ENCODE results near the gene CPSF4L. TPM values are rescaled to one million over a fixed set of nuclear protein-coding genes. Genes with fewer than 3 reads are reported as not detected.

The CPSF4L gene
- total and polyA plus RNA-seq, 2 of the 13 experiments (the other 11 are each of a cell fraction or from before 2014, with no cell fraction given) = 0.73 to 1.6 TPM

DNA sequence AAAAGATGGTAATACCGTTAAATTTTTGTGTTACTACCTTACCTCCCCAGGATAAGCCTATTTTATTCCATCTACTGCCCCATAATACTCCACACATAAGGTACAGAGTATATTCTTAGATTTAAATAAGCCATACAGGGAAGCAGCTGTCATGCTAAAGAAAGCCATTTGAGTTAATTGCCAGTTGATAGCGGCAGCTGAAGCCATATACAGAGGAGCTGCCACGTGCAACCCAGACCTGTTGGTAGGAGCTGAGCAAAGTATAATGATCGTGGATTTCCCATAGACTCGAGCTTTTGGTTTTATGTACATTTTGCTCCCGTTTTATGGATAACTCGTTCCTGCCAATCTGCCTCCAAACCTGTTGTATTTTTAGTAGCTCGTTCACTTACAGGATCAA is 12.0 kb downstream of the CPSF4L start:
- POLR2A ChIA-PET = interaction anchor here (1.2 kb wide), 1 partner anchor 114 kb away, joined by 3 read pairs; no protein-coding TSS in a partner anchor
- H3K9me3 ChIP-seq (ENCODE audit: low read length) = no peaks in the 10 kb centered on the region
- no peak for TF ChIP-seq XRCC5 (optimal IDR thresholded peaks at IDR 0.05; ENCODE audit: low read length)
- TF ChIP-seq, protein P1, sequence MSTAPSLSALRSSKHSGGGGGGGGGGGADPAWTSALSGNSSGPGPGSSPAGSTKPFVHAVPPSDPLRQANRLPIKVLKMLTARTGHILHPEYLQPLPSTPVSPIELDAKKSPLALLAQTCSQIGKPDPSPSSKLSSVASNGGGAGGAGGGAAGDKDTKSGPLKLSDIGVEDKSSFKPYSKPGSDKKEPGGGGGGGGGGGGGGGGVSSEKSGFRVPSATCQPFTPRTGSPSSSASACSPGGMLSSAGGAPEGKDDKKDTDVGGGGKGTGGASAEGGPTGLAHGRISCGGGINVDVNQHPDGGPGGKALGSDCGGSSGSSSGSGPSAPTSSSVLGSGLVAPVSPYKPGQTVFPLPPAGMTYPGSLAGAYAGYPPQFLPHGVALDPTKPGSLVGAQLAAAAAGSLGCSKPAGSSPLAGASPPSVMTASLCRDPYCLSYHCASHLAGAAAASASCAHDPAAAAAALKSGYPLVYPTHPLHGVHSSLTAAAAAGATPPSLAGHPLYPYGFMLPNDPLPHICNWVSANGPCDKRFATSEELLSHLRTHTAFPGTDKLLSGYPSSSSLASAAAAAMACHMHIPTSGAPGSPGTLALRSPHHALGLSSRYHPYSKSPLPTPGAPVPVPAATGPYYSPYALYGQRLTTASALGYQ (CRISPR knock-in tag; IDR thresholded peaks at IDR 0.05) = no peak
- TF ChIP-seq, protein P2, sequence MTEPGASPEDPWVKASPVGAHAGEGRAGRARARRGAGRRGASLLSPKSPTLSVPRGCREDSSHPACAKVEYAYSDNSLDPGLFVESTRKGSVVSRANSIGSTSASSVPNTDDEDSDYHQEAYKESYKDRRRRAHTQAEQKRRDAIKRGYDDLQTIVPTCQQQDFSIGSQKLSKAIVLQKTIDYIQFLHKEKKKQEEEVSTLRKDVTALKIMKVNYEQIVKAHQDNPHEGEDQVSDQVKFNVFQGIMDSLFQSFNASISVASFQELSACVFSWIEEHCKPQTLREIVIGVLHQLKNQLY (CRISPR knock-in tag; IDR thresholded peaks at IDR 0.05) = no peak
- TF ChIP-seq ZFAT (CRISPR knock-in tag; conservative IDR thresholded peaks at IDR 0.05) = no peak
- no peak for TF ChIP-seq SNAI1 (CRISPR knock-in tag; IDR thresholded peaks at IDR 0.05; ENCODE audit: borderline replicate concordance)
- TF ChIP-seq, protein P3, sequence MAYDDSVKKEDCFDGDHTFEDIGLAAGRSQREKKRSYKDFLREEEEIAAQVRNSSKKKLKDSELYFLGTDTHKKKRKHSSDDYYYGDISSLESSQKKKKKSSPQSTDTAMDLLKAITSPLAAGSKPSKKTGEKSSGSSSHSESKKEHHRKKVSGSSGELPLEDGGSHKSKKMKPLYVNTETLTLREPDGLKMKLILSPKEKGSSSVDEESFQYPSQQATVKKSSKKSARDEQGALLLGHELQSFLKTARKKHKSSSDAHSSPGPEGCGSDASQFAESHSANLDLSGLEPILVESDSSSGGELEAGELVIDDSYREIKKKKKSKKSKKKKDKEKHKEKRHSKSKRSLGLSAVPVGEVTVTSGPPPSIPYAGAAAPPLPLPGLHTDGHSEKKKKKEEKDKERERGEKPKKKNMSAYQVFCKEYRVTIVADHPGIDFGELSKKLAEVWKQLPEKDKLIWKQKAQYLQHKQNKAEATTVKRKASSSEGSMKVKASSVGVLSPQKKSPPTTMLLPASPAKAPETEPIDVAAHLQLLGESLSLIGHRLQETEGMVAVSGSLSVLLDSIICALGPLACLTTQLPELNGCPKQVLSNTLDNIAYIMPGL (CRISPR knock-in tag; IDR thresholded peaks at IDR 0.05; ENCODE audit: borderline replicate concordance in 1 of 2, low read depth in 1 of 2) = no peak
- TF ChIP-seq, protein P4, sequence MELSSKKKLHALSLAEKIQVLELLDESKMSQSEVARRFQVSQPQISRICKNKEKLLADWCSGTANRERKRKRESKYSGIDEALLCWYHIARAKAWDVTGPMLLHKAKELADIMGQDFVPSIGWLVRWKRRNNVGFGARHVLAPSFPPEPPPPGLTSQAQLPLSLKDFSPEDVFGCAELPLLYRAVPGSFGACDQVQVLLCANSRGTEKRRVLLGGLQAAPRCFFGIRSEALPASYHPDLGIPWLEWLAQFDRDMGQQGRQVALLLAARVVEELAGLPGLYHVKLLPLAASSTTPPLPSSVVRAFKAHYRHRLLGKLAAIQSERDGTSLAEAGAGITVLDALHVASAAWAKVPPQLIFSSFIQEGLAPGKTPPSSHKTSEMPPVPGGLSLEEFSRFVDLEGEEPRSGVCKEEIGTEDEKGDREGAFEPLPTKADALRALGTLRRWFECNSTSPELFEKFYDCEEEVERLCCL (CRISPR knock-in tag; IDR thresholded peaks at IDR 0.05; ENCODE audit: borderline replicate concordance) = no peak
- TF ChIP-seq, protein P5, sequence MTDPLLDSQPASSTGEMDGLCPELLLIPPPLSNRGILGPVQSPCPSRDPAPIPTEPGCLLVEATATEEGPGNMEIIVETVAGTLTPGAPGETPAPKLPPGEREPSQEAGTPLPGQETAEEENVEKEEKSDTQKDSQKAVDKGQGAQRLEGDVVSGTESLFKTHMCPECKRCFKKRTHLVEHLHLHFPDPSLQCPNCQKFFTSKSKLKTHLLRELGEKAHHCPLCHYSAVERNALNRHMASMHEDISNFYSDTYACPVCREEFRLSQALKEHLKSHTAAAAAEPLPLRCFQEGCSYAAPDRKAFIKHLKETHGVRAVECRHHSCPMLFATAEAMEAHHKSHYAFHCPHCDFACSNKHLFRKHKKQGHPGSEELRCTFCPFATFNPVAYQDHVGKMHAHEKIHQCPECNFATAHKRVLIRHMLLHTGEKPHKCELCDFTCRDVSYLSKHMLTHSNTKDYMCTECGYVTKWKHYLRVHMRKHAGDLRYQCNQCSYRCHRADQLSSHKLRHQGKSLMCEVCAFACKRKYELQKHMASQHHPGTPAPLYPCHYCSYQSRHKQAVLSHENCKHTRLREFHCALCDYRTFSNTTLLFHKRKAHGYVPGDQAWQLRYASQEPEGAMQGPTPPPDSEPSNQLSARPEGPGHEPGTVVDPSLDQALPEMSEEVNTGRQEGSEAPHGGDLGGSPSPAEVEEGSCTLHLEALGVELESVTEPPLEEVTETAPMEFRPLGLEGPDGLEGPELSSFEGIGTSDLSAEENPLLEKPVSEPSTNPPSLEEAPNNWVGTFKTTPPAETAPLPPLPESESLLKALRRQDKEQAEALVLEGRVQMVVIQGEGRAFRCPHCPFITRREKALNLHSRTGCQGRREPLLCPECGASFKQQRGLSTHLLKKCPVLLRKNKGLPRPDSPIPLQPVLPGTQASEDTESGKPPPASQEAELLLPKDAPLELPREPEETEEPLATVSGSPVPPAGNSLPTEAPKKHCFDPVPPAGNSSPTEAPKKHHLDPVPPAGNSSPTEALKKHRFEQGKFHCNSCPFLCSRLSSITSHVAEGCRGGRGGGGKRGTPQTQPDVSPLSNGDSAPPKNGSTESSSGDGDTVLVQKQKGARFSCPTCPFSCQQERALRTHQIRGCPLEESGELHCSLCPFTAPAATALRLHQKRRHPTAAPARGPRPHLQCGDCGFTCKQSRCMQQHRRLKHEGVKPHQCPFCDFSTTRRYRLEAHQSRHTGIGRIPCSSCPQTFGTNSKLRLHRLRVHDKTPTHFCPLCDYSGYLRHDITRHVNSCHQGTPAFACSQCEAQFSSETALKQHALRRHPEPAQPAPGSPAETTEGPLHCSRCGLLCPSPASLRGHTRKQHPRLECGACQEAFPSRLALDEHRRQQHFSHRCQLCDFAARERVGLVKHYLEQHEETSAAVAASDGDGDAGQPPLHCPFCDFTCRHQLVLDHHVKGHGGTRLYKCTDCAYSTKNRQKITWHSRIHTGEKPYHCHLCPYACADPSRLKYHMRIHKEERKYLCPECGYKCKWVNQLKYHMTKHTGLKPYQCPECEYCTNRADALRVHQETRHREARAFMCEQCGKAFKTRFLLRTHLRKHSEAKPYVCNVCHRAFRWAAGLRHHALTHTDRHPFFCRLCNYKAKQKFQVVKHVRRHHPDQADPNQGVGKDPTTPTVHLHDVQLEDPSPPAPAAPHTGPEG (CRISPR knock-in tag; IDR thresholded peaks at IDR 0.05) = no peak
- no peak for TF ChIP-seq MAX (IDR thresholded peaks at IDR 0.05)
- no peak for TF ChIP-seq MTF1 (CRISPR knock-in tag; IDR thresholded peaks at IDR 0.05)
- TF ChIP-seq CENPT (CRISPR knock-in tag; IDR thresholded peaks at IDR 0.05; ENCODE audit: low read depth) = no peak
- no peak for TF ChIP-seq TCF7L2 (IDR thresholded peaks at IDR 0.05; ENCODE audit: low read depth, low read length)
- TF ChIP-seq ZNF432 (CRISPR knock-in tag; IDR thresholded peaks at IDR 0.05; ENCODE audit: borderline replicate concordance) = no peak

More for the DNA sequence above, 12.0 kb downstream of the CPSF4L start:
- no peaks in the 10 kb centered on the region for H3K27me3 ChIP-seq (ENCODE audit: control insufficient read depth in 1 of 2, insufficient read depth in 2 of 2, low read length in 2 of 2)
- H3K36me3 ChIP-seq (replicated peaks in 1 of 2; ENCODE audit: control insufficient read depth in 1 of 2, insufficient read depth in 2 of 2, low read length in 2 of 2) = peaks cover 7 to 14% of the 10 kb centered on the region in 2 experiments; a peak in 4 of 5 replicates
- BruUV-seq (replicated peaks) = no TSS peak
- intact Hi-C loops (cut with micrococcal nuclease; ENCODE audit: unreplicated experiment) = no loop called here
- DNase-seq (ENCODE audit: low spot score) (no peak), FAIRE-seq (no peak), ATAC-seq (no peak)
- no peak overlapping the region for H2AFZ ChIP-seq (ENCODE audit: low read length)
- H3K9ac ChIP-seq (ENCODE audit: insufficient read depth, low read depth, low read length) = no peak overlapping the region
- H4K20me1 ChIP-seq (ENCODE audit: insufficient read depth, low read length) = no peaks in the 10 kb centered on the region
- H3K4me2 ChIP-seq (ENCODE audit: low read depth, low read length) = no peak overlapping the region
- 95% methylated on average over 8 of the region's 8 CpGs for WGBS (ENCODE audit: low lambda C conversion rate)
- no peaks in the 10 kb centered on the region for H3K79me2 ChIP-seq (ENCODE audit: insufficient read depth, low read length)
- in situ Hi-C loops (cut with HindIII; ENCODE audit: extremely low pct_ligation_motif_present, low pct_unique_long_range_greater_than_20kb) = no loop called here
- CTCF ChIA-PET (ENCODE audit: low intra/inter-chr PET ratio, low total read pairs) = no interaction called here
- H3K4me3 ChIP-seq (replicated peaks in 1 of 3; ENCODE audit: insufficient read depth in 1 of 3, low read depth in 2 of 3, low read length in 3 of 3) = no peak overlapping the region
- H3K27ac ChIP-seq (ENCODE audit: extremely low read length, insufficient read depth, low read length) = no peak overlapping the region
- H3K4me1 ChIP-seq (ENCODE audit: insufficient read depth, low read length) = peaks cover 11% of the 10 kb centered on the region

Measured in HepG2 (cell line).